K562 (cell line): ENCODE measurements around the gene ARHGEF38. TPM values are rescaled to one million over a fixed set of nuclear protein-coding genes. Genes with fewer than 3 reads are reported as not detected.

Experiments
- ATAC-seq: fragments of 200-7000 bp; cut with Tn5 transposase; 3 replicates; pipeline ENCODE4 v1.9.1; 2020; ENCODE audit warnings: moderate library complexity
- BruUV-seq: library from RNA; stranded (reverse); fragments of 400-500 nt; replicated peaks from 2 replicates; lab custom pipeline; 2021; lab: Mats Ljungman, UMichigan
- CTCF ChIA-PET: fragments of 300-600 bp; formaldehyde crosslinking; extraction: SDS; loops from one replicate; lab custom pipeline; 2021; ENCODE audit warnings: low intra/inter-chr PET ratio; lab: Yijun Ruan, JAX
- POLR2A ChIA-PET: fragments of 300-600, 350-650 bp; sonication (Branson Sonifier 250); formaldehyde crosslinking; extraction: SDS; loops from one replicate; lab custom pipeline; 2021; ENCODE audit warnings: antibody characterized with exemption, inconsistent platforms; lab: Yijun Ruan, JAX
- DNase-seq, 4 experiments: peaks; one replicate each; pipeline versions ENCODE4 v3.0.0 to v3.0.0-alpha.2; 2011 to 2018; ENCODE audit warnings: low spot score in 3 of 4, mixed read lengths in 3 of 4; ENCODE audit errors: extremely low read depth in 1 of 4
- FAIRE-seq: peaks from 2 replicates; lab custom pipeline; 2011; peaks lifted over from hg19 to GRCh38; lab: Jason Lieb, UNC
- H2AFZ ChIP-seq: 2 replicates; pipeline ENCODE4 v1.6.0; 2011; ENCODE audit warnings: low read depth, low read length, control low read depth, inconsistent platforms
- H3K27ac ChIP-seq: fragments of 200-600 bp; 3 replicates; pipeline ENCODE4 v1.8.0; 2011; ENCODE audit warnings: low read depth, mild to moderate bottlenecking, control low read depth, inconsistent platforms, low read length, moderate library complexity, mixed read lengths; ENCODE audit errors: extremely low read depth
- H3K27me3 ChIP-seq, 2 experiments: fragments of 300-600 bp in 1 of 2; 2 replicates in 1 of 2; 3 replicates in 1 of 2; pipeline versions ENCODE4 v1.6.0 to v1.8.0; 2011; ENCODE audit warnings: inconsistent platforms in 2 of 2, low read length in 2 of 2, mild to moderate bottlenecking in 1 of 2, mixed read lengths in 1 of 2, moderate library complexity in 1 of 2; ENCODE audit not compliant: control insufficient read depth in 2 of 2, insufficient read depth in 2 of 2
- H3K36me3 ChIP-seq: fragments of 300-600 bp; 3 replicates; pipeline ENCODE4 v1.8.0; 2011; ENCODE audit warnings: mild to moderate bottlenecking, low read length, inconsistent platforms; ENCODE audit not compliant: control insufficient read depth, insufficient read depth
- H3K4me1 ChIP-seq, 2 experiments: fragments of 200-600 bp in 1 of 2; replicated peaks in 1 of 2; 2 replicates in 1 of 2; 3 replicates in 1 of 2; pipeline versions ENCODE4 v1.5.1 to v1.8.0; 2011; ENCODE audit warnings: inconsistent platforms in 2 of 2, low read length in 2 of 2, mild to moderate bottlenecking in 1 of 2, mixed read lengths in 1 of 2, moderate library complexity in 1 of 2; ENCODE audit not compliant: control insufficient read depth in 2 of 2, insufficient read depth in 2 of 2
- H3K4me2 ChIP-seq: 2 replicates; pipeline ENCODE4 v1.6.1; 2011; ENCODE audit warnings: low read length, control low read depth, inconsistent platforms, mixed read lengths; ENCODE audit not compliant: insufficient read depth
- H3K4me3 ChIP-seq: fragments of 200-600 bp; sonication (generic), shearing (Covaris generic); 2 replicates; pipeline ENCODE4 v1.5.1; 2016; ENCODE audit warnings: control low read depth, inconsistent platforms
- H3K79me2 ChIP-seq: fragments of 200-600 bp; 3 replicates; pipeline ENCODE4 v1.8.0; 2011; ENCODE audit warnings: low read length, inconsistent platforms; ENCODE audit not compliant: control insufficient read depth, insufficient read depth
- H3K9ac ChIP-seq, 2 experiments: 2 replicates each; pipeline versions ENCODE4 v1.6.0 to v1.6.1; 2011; ENCODE audit warnings: low read depth in 2 of 2, low read length in 2 of 2, control low read depth in 1 of 2, inconsistent platforms in 1 of 2, mild to moderate bottlenecking in 1 of 2, mixed read lengths in 1 of 2; ENCODE audit not compliant: insufficient read depth in 1 of 2
- H3K9me1 ChIP-seq: one replicate; pipeline ENCODE4 v1.6.0; 2011; ENCODE audit warnings: inconsistent platforms, mild to moderate bottlenecking, low read length, moderate library complexity; ENCODE audit not compliant: control insufficient read depth, insufficient read depth
- H3K9me3 ChIP-seq: replicated peaks from 2 replicates; pipeline ENCODE4 v1.5.1; 2011; ENCODE audit warnings: low read depth, low read length, inconsistent platforms; ENCODE audit not compliant: control insufficient read depth, insufficient read depth
- H4K20me1 ChIP-seq: replicated peaks from 2 replicates; pipeline ENCODE4 v1.6.1; 2011; ENCODE audit warnings: low read length, inconsistent platforms, mixed read lengths; ENCODE audit not compliant: control insufficient read depth, insufficient read depth
- CBFA2T2 ChIP-seq: fragments of 450-650 bp; conservative IDR thresholded peaks from 2 replicates; pipeline ENCODE4 v1.6.1; 2017; ENCODE audit warnings: mild to moderate bottlenecking
- CHD4 ChIP-seq: fragments of 200-600 bp; sonication (generic); IDR thresholded peaks from 3 replicates; pipeline ENCODE4 v1.6.1; 2012; ENCODE audit warnings: low read depth, mild to moderate bottlenecking, mixed read lengths, low read length, inconsistent platforms; ENCODE audit not compliant: insufficient read depth, insufficient replicate concordance, poor library complexity, severe bottlenecking
- CTBP1 ChIP-seq: fragments of 450-650 bp; IDR thresholded peaks from 2 replicates; pipeline ENCODE4 v1.6.1; 2016; ENCODE audit warnings: borderline replicate concordance
- E2F1 ChIP-seq: sonication (generic); formaldehyde crosslinking; IDR thresholded peaks from 2 replicates; pipeline ENCODE4 v1.8.1; 2023; ENCODE audit warnings: mild to moderate bottlenecking, missing genetic modification reagents, moderate library complexity
- EWSR1 ChIP-seq: fragments of 450-650 bp; IDR thresholded peaks from 2 replicates; pipeline ENCODE4 v1.6.1; 2018; ENCODE audit warnings: borderline replicate concordance, mild to moderate bottlenecking, low read depth, moderate library complexity; ENCODE audit not compliant: partially characterized antibody
- KAT8 ChIP-seq: fragments of 450-650 bp; IDR thresholded peaks from 2 replicates; pipeline ENCODE4 v1.6.1; 2016; ENCODE audit warnings: low read depth, mild to moderate bottlenecking
- NR1H2 ChIP-seq: sonication (generic); formaldehyde crosslinking; IDR thresholded peaks from 2 replicates; pipeline ENCODE4 v1.4.0; 2020; ENCODE audit warnings: mild to moderate bottlenecking, missing genetic modification reagents
- PHF8 ChIP-seq: fragments of 200-600 bp; sonication (generic); IDR thresholded peaks from 2 replicates; pipeline ENCODE4 v1.6.1; 2012; ENCODE audit warnings: mixed run types, mild to moderate bottlenecking, inconsistent platforms, low read length, moderate library complexity, borderline replicate concordance
- PHTF2 ChIP-seq: fragments of 250-450 bp; sonication (Bioruptor Pico); IDR thresholded peaks from 2 replicates; pipeline ENCODE4 v1.5.0; 2021; ENCODE audit warnings: mild to moderate bottlenecking
- THAP7 ChIP-seq: fragments of 250-450 bp; sonication (Bioruptor Pico); IDR thresholded peaks from 2 replicates; pipeline ENCODE4 v1.5.0; 2021
- ZBTB1 ChIP-seq: sonication (generic); formaldehyde crosslinking; IDR thresholded peaks from 2 replicates; pipeline ENCODE4 v1.8.1; 2023; ENCODE audit warnings: missing genetic modification reagents, low read depth, mild to moderate bottlenecking, borderline replicate concordance
- ZNF75A ChIP-seq: fragments of 450-650 bp; formaldehyde crosslinking; IDR thresholded peaks from 2 replicates; pipeline ENCODE4 v1.4.0; 2020; ENCODE audit warnings: mild to moderate bottlenecking
- ZNF77 ChIP-seq: fragments of 250-450 bp; sonication (Bioruptor Pico); IDR thresholded peaks from 2 replicates; pipeline ENCODE4 v1.5.0; 2020
- WGBS: fragments of 100-300 bp; shearing (Covaris generic); methylation state at CpG from one replicate; pipeline ENCODE4 v1.1.6; 2016; ENCODE audit warnings: low coverage, mixed read lengths; ENCODE audit not compliant: insufficient coverage; ENCODE audit errors: missing lambda C conversion rate; 5-methylcytosine and 5-hydroxymethylcytosine counted together
- in situ Hi-C: fragments of 300-500 bp; cut with MboI; formaldehyde crosslinking; loops from 4 replicates; pipeline ENCODE4 v1.15.0; 2018; ENCODE audit warnings: inconsistent platforms, mixed read lengths
- intact Hi-C: fragments of 100-400 bp; cut with micrococcal nuclease; formaldehyde crosslinking; loops from 2 replicates; pipeline ENCODE4 v1.14.2; 2022
- polyA plus RNA-seq, 8 experiments: library from polyadenylated mRNA; depleted of rRNA in 4 of 8; stranded (reverse) in 5 of 8; unstranded in 3 of 8; fragments of >200 nt; fragmentation: Nextera tagmentation in 2 of 8; fragmentation: Illumina TruSeq in 1 of 8; extraction: Ambion mirVana in 2 of 8; extraction: Trizol in 1 of 8; gene quantifications; 2 replicates each; pipeline versions ENCODE4 v1.2.1 to v1.2.3, GENCODE V29; 2011 to 2014; ENCODE audit warnings: inconsistent platforms in 1 of 8, missing spikeins in 1 of 8
- total RNA-seq, 7 experiments: library from RNA; depleted of rRNA in 6 of 7; stranded (reverse); fragments of >200 nt in 6 of 7; fragmentation: Illumina TruSeq in 2 of 7; extraction: Trizol in 2 of 7; gene quantifications; 2 replicates each; pipeline versions ENCODE4 v1.2.1 to v1.2.3, GENCODE V29; 2011 to 2021; ENCODE audit warnings: low replicate concordance in 1 of 7
- TF ChIP-seq, protein P1 (sequence below): sonication (generic); IDR thresholded peaks from 2 replicates; pipeline ENCODE4 v1.6.1; 2016
- TF ChIP-seq, protein P2 (sequence below): sonication (generic); formaldehyde crosslinking; IDR thresholded peaks from 2 replicates; pipeline ENCODE4 v1.8.1; 2022; ENCODE audit warnings: missing genetic modification reagents

The ARHGEF38 gene
- total and polyA plus RNA-seq, 9 of the 15 experiments (the other 6 are each of a cell fraction or from before 2014, with no cell fraction given) = 0.17 TPM; not detected in 8

- intact Hi-C loops (loop anchor here (2.0 kb wide), 3 partner anchors 146 to 680 kb away; no protein-coding TSS in a partner anchor), in situ Hi-C loops (no loop called here)
- Histone ChIP-seq H3K79me2 (no peaks in the 10 kb centered on the region), H3K27me3 (peaks cover 0 to 1% of the 10 kb centered on the region in 2 experiments; a peak in 2 of 5 replicates), H3K36me3 (no peaks in the 10 kb centered on the region), H3K4me1 (no peaks in the 10 kb centered on the region), H3K9me1 (no peaks in the 10 kb centered on the region), H3K27ac (no peak overlapping the region), H4K20me1 (no peaks in the 10 kb centered on the region), H3K4me3 (no peak overlapping the region), H3K4me2 (no peak overlapping the region), H2AFZ (no peak overlapping the region), H3K9ac (no peak overlapping the region), H3K9me3 (no peaks in the 10 kb centered on the region)
- DNase-seq (peak; percentile 17 to 58 (median 36)), FAIRE-seq (peak; percentile 82), ATAC-seq (peak; percentile 96)
- BruUV-seq = no TSS peak
- 2% methylated on average over 3 of the region's 3 CpGs for WGBS
- POLR2A ChIA-PET = no interaction called here
- CTCF ChIA-PET = interaction anchor here (1.0 kb wide), 1 partner anchor 194 kb away, joined by 3 read pairs; no protein-coding TSS in a partner anchor
- no peak for TF ChIP-seq CTBP1
- no peak for TF ChIP-seq CBFA2T2
- TF ChIP-seq EWSR1 = no peak
- TF ChIP-seq E2F1 = no peak
- TF ChIP-seq ZNF77 = no peak
- TF ChIP-seq PHF8 = no peak
- no peak for TF ChIP-seq CHD4
- no peak for TF ChIP-seq ZBTB1 (CRISPR knock-in tag)
- TF ChIP-seq NR1H2 = no peak
- TF ChIP-seq, protein P1, sequence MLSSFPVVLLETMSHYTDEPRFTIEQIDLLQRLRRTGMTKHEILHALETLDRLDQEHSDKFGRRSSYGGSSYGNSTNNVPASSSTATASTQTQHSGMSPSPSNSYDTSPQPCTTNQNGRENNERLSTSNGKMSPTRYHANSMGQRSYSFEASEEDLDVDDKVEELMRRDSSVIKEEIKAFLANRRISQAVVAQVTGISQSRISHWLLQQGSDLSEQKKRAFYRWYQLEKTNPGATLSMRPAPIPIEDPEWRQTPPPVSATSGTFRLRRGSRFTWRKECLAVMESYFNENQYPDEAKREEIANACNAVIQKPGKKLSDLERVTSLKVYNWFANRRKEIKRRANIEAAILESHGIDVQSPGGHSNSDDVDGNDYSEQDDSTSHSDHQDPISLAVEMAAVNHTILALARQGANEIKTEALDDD = no peak
- TF ChIP-seq PHTF2 = no peak
- TF ChIP-seq, protein P2, sequence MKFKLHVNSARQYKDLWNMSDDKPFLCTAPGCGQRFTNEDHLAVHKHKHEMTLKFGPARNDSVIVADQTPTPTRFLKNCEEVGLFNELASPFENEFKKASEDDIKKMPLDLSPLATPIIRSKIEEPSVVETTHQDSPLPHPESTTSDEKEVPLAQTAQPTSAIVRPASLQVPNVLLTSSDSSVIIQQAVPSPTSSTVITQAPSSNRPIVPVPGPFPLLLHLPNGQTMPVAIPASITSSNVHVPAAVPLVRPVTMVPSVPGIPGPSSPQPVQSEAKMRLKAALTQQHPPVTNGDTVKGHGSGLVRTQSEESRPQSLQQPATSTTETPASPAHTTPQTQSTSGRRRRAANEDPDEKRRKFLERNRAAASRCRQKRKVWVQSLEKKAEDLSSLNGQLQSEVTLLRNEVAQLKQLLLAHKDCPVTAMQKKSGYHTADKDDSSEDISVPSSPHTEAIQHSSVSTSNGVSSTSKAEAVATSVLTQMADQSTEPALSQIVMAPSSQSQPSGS (CRISPR knock-in tag) = no peak
- TF ChIP-seq THAP7 (CRISPR knock-in tag) = no peak
- no peak for TF ChIP-seq ZNF75A (CRISPR knock-in tag)
- TF ChIP-seq KAT8 = no peak
These were observed 31.3 kb upstream of the ARHGEF38 start for GRCh38 chr4:105520819-105521790.
